T-helper 1 cell treated with Interleukin-12 subunit alpha and Interleukin-12 subunit beta and Interleukin-4 antibody, amounts not matched to agents 30 ng/mL and 1 ng/mL, for 36 hours (primary cell): Measurements from ENCODE around the gene SPINT3. TPM values are rescaled to one million over a fixed set of nuclear protein-coding genes. Genes with fewer than 3 reads are reported as not detected.
"Not testable (repeated sequence)": the region's sequence is repeated elsewhere in the genome, so short reads cannot be mapped to it uniquely, and the experiment has no call there.

Experiments
- intact Hi-C: fragments of 100-400 bp; cut with micrococcal nuclease; formaldehyde crosslinking; loops from one replicate; pipeline ENCODE4 v1.15.1; 2024
- total RNA-seq: library from RNA; stranded (reverse); gene quantifications from 2 replicates; pipeline ENCODE4 v1.2.3, GENCODE V29; 2022

SPINT3 gene
- total RNA-seq, 1 donor from 2014 or later, result not detected

DNA sequence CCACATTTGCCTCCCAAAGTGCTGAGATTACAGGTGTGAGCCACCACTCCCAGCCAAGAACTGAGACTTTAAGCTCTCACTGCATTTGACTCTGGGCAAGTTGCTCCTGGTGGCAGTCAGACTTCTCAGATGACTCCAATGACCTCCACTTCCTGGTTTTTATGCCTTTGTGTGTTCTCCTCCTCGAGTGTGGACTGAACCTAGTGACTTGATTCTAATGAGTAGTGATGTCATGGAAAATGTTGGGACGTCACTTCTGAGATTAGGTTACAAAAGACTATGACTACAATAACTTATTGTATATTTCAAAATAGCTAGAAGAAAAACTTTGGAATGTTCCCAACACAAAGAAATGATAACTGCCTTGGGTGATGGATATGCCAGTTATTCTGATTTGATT, 12.0 kb downstream of the SPINT3 start:
- intact Hi-C loops, result no loop called here

DNA sequence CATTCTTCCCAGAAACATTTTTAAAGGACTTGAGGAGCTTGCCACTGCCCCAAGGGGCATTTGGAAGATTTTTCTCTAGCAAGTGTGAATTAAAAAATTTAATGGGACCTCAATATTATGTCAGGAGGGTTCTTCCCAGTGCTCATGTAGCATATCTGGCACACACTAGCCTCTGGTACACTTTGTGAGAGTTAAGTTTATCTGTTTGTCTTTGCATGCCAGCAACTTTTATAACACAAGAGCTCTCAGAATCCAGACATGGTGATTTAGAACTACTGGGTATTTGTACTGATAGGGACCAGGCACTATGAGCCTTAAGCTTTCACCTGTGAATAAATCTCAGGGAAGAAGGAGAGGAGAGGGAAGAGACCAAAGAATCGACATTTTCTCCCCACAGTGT, 12.9 kb downstream of the SPINT3 start:
- intact Hi-C loops, result no loop called here

- intact Hi-C loops, result no loop called here
Measured at GRCh38 chr20:45501600-45501999, 13.8 kb downstream of the SPINT3 start.

DNA sequence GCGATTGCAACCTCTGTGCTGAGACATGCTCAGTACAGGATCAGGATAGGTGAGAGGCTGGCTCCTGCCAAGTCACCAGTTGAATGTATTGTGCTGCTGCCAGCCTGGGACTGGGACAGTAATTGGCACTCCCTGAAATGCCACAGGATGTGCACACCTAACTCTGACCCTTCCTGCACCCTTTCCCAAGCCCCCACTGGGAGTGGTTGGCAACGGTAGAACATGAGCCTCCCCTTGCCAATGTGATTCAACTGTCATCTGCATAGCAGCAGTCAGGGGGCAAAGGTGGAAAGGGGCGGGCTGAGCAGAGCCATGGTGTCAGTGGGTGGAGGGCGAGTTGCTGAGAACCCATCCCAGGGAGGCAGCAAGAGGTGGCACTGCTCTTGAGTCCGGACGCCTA, 15.4 kb downstream of the SPINT3 start:
- intact Hi-C loops, result no loop called here

DNA sequence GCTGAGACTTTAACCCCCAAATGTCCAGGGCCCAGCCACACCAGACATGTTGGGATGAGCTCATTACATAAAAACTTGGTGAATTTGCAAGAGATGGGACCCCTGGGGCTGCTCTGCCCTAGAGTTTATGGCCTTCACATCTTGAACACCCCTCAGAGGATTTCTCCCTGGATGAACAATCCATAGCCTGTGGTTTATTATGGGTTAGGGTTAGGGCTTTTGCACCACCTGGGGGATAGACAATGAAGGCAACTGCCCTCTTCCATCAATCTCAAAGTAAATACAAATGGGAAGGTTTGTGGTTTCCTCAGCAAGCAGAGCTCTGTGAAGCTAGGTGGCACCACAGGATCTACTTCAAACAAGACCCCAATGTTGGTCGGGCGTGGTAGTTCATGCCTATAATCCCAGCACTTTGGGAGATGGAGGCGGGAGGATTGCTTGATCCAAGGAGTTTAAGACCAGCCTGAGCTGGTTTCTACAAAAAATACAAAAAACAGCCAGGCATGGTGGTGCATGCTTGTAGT, 17.4 kb downstream of the SPINT3 start:
- intact Hi-C loops, result no loop called here

DNA sequence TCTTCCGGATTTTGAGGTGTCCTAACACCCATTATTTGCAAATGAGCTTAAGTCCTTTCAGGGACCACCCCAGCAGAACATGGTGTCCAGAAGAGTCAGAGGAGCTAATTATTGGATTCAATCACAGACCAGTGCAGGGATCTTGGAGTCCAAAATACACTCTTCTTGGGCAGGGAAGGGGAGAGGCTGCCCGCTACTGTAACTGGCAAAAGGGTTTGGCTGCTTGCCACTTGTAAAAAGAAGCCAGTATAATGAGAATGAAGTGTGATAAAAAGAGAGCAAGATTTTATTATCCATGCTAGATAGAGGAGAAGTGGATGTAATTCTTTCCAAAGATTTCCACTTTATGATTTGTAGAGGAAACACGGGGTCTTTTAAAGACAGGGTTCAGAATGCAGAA, 19.3 kb downstream of the SPINT3 start:
- intact Hi-C loops, result no loop called here

DNA sequence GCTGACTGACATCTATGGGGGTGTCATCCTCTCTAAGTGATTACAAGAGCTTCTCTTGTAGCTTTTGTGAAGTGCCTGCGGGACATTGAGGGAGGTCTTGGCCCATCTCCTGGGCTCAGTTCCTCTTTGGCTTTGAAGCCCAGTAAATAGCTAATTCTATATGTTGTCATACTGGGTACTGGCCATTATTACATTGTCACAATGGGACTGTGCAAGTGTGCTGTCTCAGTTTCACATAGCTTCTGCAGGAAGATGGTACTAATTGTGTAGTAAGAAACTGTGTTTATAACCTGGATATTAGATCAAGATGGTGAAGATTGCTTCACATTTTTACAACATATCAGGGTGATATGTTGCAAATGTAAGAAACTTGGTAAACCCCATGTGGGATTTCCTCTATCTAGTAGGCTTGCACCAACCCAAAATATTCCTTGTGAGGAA, 19.9 kb downstream of the SPINT3 start:
- intact Hi-C loops, result no loop called here

GRCh38 chr20:45489083-45489531, 26.3 kb downstream of the SPINT3 start:
- intact Hi-C loops, result no loop called here

GRCh38 chr20:45487231-45487635, 28.2 kb downstream of the SPINT3 start:
- intact Hi-C loops, result no loop called here

DNA sequence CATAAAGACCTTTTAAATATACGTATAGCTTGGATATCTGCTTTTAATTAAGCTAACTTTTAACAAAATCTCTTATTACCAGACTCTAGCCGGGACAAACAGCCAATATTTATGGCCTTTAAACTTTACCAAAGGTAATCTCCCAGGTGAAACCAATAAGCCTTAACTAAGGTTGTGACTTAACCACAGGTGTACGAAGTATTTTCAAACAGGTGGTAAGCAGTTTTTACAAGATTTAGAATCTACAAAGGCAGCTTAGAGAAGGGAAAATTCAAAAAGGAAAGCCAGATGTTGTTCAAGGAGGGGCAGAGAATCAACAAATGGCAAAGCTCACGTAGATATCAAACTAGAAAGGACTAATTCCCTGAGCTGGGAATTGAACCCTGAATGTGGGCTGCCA, 30.0 kb downstream of the SPINT3 start:
- intact Hi-C loops, result no loop called here

DNA sequence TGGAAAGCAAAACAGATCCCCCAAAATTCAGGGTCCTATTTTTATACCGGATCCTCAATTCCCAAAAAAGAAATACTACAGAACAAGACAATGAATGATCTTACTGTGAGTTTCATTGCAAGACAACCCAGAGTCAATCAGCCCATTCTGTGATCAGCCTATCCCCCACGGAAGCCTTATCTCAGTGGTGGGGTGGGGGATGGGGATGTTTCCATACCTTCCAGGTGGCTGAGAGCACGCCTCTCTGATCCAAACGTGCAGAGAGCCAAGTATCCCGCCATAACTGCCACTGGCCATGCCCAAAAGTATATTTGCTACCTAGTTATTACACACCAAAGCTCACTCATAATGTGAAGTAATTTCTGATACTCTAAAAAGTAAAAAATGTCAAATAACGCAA, 30.7 kb downstream of the SPINT3 start:
- intact Hi-C loops, result no loop called here

GRCh38 chr20:45479822-45480221, 35.6 kb downstream of the SPINT3 start:
- intact Hi-C loops, result no loop called here

DNA sequence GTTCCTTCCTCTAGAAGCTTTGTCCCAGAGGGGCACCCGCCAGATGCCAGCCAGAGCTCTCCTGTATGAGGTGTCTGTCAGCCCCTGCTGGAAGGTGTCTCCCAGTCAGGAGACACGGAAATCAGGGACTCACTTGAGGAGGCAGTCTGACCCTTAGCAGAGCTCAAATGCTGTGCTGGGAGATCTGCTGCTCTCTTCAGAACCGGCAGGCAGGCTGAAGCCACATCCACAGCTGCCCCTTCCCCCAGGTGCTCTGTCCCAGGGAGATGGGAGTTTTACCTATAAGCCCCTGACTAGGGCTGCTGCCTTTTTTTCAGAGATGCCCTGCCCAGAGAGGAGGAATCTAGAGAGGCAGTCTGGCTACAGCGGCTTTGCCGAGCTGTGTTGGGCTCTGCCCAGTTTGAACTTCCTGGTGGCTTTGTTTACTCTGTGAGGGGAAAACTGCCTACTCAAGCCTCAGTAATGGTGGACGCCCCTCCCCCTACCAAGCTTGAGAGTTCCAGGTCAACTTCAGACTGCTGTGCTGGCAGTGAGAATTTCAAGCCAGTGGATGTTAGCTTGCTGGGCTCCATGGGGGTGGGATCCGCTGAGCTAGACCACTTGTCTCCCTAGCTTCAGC, 37.8 kb downstream of the SPINT3 start:
- intact Hi-C loops, result not testable (repeated sequence)

DNA sequence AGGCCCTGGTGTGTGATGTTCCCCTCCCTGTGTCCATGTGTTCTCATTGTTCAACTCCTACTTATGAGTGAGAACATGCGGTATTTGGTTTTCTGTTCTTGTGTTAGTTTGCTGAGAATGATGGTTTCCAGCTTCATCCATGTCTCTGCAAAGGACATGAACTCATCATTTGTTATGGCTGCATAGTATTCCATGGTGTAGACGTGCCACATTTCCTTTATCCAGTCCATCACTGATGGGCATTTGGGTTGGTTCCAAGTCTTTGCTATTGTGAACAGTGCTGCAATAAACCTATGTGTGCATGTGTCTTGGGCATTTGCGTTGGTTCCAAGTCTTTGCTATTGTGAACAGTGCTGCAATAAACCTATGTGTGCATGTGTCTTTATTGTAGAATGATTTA, 43.1 kb downstream of the SPINT3 start:
- intact Hi-C loops, result not testable (repeated sequence)

DNA sequence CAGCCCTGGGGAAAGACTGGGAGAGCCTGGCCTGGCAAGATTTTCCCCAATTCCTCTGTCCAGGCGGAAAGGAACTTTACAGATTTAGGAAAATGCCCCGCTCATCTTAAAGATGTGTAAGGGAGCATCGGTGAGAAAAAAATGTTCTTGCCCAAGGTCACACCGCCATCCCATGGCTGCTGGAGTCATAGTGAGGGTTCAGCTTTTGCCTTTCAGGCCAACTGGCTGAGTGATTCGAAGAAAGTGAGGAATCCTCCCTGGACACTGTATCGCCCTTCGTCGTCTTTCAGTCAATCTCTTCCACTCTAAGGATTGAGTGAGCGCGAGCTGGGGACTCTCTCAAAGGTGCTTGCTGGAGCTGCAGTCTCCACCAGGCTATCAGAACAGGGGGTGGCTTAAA, 44.5 kb downstream of the SPINT3 start:
- intact Hi-C loops, result no loop called here

GRCh38 chr20:45470262-45470931, 45.0 kb downstream of the SPINT3 start:
- intact Hi-C loops, result no loop called here

- intact Hi-C loops, result no loop called here
Measured at GRCh38 chr20:45469336-45470261, 45.8 kb downstream of the SPINT3 start, which contains the start of gene WFDC2. TSS of gene WFDC2 (plus strand) at chr20:45469753. CDS start at chr20:45469782, 29 bp downstream.

GRCh38 chr20:45467861-45468260, 47.6 kb downstream of the SPINT3 start:
- intact Hi-C loops, result no loop called here

DNA sequence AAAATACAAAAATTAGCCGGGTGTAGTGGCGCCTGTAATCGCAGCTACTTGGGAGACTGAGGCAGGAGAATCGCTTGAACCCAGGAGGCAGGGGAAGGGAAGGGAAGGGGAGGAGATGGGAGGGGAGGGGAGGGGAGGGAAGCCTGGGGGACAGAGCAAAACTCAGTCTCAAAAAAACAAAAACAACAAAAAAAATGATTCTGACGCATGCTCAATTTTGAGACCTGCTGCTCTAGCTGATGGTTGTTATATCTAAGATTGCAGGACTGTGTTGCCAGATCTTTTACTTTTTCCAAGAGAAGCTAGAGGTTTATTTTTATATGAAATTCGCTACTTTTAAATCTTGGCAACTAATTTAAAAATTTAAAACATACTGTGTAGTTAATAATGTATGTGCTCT, 48.2 kb downstream of the SPINT3 start:
- intact Hi-C loops, result no loop called here

GRCh38 chr20:45465491-45466266, 49.7 kb downstream of the SPINT3 start:
- intact Hi-C loops, result no loop called here

DNA sequence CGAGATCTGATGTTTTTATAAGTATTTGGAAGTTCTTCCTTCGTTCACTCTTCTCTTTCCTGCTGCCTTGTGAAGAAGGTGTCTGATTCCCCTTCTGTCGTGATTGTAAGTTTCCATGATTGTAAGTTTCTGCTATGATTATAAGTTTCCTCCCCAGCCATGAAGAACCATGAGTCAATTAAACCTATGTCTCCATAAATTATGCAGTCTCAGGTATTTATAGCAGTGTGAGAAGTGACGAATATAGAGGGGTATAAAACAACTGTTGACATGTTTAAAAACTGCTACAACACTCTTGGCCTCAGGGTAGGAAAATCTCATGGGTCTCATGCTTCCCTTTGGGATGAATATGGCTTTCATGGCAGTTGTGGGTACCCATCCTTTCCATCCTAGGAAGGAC, 51.7 kb downstream of the SPINT3 start:
- intact Hi-C loops, result no loop called here
